Neutrophil (primary cell): ENCODE measurements around the gene SYPL2.

ENCODE experiments used
- H3K27ac ChIP-seq: fragments of 200-600 bp; sonication (generic); 2 replicates; pipeline ENCODE4 v1.5.1; 2016; ENCODE audit warnings: mild to moderate bottlenecking, moderate library complexity
- H3K27me3 ChIP-seq: fragments of 200-600 bp; sonication (generic); 2 replicates; pipeline ENCODE4 v1.6.0; 2016; ENCODE audit warnings: mild to moderate bottlenecking
- H3K36me3 ChIP-seq: fragments of 200-600 bp; sonication (generic); 2 replicates; pipeline ENCODE4 v1.5.1; 2017
- H3K4me1 ChIP-seq, 2 experiments: fragments of 200-600 bp in 1 of 2; sonication (generic) in 1 of 2; 1 replicate in 1 of 2; 2 replicates in 1 of 2; pipeline versions ENCODE4 v1.5.1 to v1.6.1; 2013 to 2016; ENCODE audit warnings: low read depth in 1 of 2, low read length in 1 of 2, mild to moderate bottlenecking in 1 of 2, moderate library complexity in 1 of 2; ENCODE audit not compliant: control insufficient read depth in 1 of 2, insufficient read depth in 1 of 2
- H3K4me3 ChIP-seq, 2 experiments: fragments of 200-600 bp in 1 of 2; sonication (generic) in 1 of 2; 1 replicate in 1 of 2; 2 replicates in 1 of 2; pipeline ENCODE4 v1.5.1; 2013 to 2016; ENCODE audit warnings: low read depth in 1 of 2, low read length in 1 of 2, mild to moderate bottlenecking in 1 of 2, moderate library complexity in 1 of 2
- H3K9me3 ChIP-seq: fragments of 200-600 bp; sonication (generic); 2 replicates; pipeline ENCODE4 v1.5.1; 2016
- TF ChIP-seq, protein P1 (sequence below): fragments of 200-600 bp; sonication (generic); IDR thresholded peaks from 2 replicates; pipeline ENCODE4 v1.5.1; 2016; ENCODE audit warnings: antibody characterized with exemption

SYPL2 gene

DNA sequence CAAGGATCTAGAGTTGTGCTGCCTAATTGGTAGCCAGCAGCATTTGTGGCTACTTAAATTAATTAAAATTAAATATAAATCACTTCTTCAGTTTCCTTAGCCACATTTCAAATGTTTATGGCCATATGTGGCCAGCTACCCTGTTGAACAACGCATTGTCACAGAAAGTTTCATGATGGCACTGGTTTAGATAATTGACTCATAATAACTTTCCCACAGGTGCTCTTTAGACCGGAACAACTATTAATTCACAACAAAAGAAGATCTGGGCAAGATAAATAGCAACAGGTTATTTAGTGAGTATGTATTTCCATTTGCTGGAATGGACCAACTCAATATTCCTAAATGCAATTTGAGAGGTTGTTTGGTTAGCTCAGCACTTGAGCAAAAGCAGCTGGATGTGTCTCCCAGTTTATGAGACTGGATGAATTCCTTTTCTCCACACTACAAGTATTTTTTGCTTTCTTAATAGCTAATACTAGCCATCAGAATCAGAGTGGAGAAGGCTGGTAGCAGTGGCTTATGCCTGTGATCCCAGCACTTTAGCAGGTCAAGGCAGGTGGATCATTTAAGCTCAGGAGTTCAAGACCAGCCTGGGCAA is 46.9 kb downstream of the SYPL2 start:
- TF ChIP-seq, protein P1, sequence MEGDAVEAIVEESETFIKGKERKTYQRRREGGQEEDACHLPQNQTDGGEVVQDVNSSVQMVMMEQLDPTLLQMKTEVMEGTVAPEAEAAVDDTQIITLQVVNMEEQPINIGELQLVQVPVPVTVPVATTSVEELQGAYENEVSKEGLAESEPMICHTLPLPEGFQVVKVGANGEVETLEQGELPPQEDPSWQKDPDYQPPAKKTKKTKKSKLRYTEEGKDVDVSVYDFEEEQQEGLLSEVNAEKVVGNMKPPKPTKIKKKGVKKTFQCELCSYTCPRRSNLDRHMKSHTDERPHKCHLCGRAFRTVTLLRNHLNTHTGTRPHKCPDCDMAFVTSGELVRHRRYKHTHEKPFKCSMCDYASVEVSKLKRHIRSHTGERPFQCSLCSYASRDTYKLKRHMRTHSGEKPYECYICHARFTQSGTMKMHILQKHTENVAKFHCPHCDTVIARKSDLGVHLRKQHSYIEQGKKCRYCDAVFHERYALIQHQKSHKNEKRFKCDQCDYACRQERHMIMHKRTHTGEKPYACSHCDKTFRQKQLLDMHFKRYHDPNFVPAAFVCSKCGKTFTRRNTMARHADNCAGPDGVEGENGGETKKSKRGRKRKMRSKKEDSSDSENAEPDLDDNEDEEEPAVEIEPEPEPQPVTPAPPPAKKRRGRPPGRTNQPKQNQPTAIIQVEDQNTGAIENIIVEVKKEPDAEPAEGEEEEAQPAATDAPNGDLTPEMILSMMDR, result no peak
- Histone ChIP-seq H3K9me3 (no peaks in the 10 kb centered on the region), H3K27me3 (peaks cover 51% of the 10 kb centered on the region), H3K36me3 (no peaks in the 10 kb centered on the region), H3K4me3 (no peak overlapping the region), H3K27ac (no peak overlapping the region), H3K4me1 (peaks cover 11 to 12% of the 10 kb centered on the region in 2 experiments)

DNA sequence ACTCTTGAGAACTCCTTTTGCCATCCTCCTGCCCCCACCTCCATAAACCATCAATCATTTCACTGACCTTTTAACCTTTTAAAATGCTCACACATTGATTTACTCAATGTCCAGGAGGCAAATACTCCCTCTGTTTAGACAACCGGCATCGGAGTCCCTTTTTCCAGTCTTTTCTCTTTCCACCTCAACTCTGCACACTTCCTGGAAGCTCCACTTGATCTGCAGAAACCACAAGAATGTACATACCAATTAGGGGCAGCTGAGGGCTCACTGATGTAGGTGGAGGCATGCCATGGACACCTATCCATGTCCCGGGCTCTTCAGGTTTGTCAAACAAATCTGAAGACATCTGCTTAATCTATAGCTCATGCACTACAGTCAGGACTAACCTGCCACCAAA is 48.5 kb downstream of the SYPL2 start:
- Histone ChIP-seq H3K27me3 (peaks cover 35% of the 10 kb centered on the region), H3K27ac (no peak overlapping the region), H3K4me3 (no peak overlapping the region), H3K4me1 (peaks cover 3 to 5% of the 10 kb centered on the region in 2 experiments), H3K9me3 (no peaks in the 10 kb centered on the region), H3K36me3 (no peaks in the 10 kb centered on the region)
- TF ChIP-seq, protein P1, result no peak

DNA sequence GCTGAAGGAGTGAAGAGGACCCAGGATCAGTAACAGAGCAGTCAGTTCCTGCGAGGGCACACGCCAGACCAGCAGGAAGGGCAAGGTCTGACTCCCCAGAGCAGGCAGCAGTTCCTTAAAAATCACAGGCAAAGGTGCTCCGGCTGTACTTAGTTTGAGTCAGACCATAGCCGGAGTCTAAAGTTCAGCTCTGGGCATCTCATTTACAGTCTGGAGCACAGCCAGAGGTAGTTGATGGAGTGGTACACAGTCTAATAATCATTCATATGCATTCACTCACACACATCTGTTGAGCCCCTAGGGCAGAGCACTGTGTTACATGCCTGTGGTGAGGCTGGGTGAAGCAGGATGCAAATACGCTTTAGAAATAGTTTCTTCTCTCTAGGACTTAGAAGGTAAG is 50.5 kb downstream of the SYPL2 start:
- H3K4me3 ChIP-seq, result no peak overlapping the region
- no peaks in the 10 kb centered on the region for H3K4me1 ChIP-seq
- H3K27me3 ChIP-seq, result peaks cover 21% of the 10 kb centered on the region
- no peaks in the 10 kb centered on the region for H3K9me3 ChIP-seq
- TF ChIP-seq, protein P1, result no peak
- H3K36me3 ChIP-seq, result no peaks in the 10 kb centered on the region
- no peak overlapping the region for H3K27ac ChIP-seq

DNA sequence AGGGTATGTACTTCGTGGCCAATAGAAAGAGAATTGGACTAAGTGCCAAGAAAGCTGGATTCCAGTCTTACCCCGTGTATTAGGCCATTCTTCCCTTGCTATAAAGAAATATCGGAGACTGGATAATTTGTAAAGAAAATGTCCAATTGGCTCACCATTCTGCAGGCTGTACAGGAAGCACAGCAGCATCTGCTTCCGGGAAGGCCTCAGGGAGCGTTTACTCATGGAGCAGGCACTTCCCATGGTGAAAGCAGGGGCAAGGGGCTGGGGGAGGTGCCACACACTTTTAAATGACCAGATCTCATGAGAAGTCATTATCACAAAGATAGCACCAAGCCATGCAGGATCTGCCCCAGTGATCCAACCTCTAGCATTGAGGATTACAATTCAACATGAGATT is 51.0 kb downstream of the SYPL2 start:
- no peaks in the 10 kb centered on the region for H3K9me3 ChIP-seq
- H3K4me3 ChIP-seq, result no peak overlapping the region
- no peaks in the 10 kb centered on the region for H3K4me1 ChIP-seq
- H3K36me3 ChIP-seq, result no peaks in the 10 kb centered on the region
- TF ChIP-seq, protein P1, result no peak
- peaks cover 16% of the 10 kb centered on the region for H3K27me3 ChIP-seq
- no peak overlapping the region for H3K27ac ChIP-seq

DNA sequence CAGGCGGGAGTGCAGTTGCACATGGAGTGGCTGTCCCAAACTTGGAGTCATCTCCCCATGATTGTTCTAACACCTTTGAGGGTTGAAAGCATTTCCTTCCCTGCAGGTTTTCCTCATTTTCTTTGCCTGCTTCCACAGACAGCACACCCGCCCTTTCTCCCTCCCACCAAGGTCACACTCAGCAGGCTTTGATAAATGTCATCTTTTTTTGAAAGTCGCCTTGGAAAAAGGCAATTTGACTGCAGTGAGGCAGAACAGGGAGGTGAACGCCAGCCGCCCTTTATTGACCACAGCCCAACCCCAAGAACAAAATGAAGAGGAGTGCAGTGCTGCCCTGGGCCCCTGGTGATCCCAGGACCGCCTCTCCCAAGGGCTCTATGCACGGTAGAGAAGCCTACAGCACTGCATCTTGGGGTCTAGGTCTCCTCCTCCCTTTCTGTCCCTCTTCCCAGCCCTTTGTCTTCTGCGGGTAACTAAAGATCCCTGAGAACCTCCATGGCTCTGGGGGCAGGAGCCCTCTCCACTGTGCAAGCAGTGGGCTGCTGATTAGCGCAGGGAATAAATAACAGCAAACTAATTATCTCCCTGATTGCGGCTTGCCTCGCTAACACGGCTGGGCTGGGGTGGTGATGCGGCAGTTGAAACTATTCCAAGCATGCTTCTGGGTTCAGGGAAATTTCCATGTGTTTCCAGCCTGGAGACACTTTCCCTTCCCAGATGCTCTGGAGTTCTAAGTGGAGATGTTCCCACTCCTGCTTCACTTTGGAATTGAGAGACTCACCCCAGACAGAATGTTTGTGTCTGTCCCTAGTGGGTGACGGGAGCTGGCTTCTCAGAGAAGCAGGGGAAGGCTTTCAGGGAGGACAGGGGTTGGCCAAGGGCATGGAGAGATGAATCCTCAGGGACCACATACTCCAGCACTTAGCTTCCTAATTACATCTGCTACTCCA is 54.9 kb downstream of the SYPL2 start:
- H3K27ac ChIP-seq, result no peak overlapping the region
- TF ChIP-seq, protein P1, result no peak
- H3K4me3 ChIP-seq, result no peak overlapping the region
- H3K9me3 ChIP-seq, result no peaks in the 10 kb centered on the region
- no peaks in the 10 kb centered on the region for H3K4me1 ChIP-seq
- no peaks in the 10 kb centered on the region for H3K36me3 ChIP-seq
- H3K27me3 ChIP-seq, result peaks cover 6% of the 10 kb centered on the region
